ENCODE measurements around the gene VAV2.
"Not testable (repeated sequence)": the region's sequence is repeated elsewhere in the genome, so short reads cannot be mapped to it uniquely, and the experiment has no call there.

VAV2 gene

DNA sequence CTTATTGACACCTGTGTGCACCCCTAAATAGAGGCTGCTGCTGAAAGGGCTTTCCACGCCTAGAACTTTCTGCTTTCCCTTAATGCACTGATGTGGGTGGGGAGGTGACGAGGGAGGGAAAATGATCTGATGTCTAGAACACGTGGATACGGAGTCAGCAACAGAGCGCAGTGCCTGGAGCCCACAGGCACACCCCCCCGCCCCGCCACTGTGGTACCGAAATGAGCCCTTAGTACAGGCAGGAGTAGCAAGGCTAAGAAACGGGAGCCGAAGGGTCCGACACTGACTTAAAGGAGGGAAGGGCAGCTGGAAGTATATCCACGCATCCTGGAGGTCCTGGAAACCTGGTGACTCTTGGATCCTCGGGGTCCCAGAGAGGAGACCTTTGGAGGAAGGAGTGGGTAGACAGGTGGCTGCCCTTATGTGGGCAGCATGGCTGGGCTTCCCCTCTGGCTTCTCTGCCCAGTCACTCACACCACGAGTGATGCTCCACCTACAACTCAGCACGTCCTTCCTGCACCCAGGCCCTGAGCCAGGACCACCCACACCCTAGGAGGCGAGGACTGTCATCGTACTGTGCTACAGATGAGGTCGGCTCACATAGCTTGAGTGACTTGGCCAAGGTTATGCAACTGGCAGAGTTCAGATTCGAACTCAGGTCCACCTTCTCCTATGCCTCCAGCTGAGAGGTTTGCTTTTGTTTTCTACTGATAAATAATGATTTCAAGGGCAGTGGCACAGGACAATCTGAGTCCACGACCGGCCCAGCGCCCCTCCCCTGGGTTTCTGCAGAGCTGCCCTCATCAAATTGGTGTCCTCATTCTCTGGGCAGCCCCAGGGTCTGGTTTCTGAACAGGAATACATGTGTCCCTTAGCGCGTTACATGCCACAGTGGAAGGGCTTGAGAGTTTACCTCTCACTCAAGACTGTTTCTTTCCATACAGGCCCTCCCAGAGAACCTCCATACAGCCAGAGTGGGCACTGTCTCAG, 4.7 kb upstream of the VAV2 start:
- no peak for DNase-seq (ENCODE audit: low spot score)

DNA sequence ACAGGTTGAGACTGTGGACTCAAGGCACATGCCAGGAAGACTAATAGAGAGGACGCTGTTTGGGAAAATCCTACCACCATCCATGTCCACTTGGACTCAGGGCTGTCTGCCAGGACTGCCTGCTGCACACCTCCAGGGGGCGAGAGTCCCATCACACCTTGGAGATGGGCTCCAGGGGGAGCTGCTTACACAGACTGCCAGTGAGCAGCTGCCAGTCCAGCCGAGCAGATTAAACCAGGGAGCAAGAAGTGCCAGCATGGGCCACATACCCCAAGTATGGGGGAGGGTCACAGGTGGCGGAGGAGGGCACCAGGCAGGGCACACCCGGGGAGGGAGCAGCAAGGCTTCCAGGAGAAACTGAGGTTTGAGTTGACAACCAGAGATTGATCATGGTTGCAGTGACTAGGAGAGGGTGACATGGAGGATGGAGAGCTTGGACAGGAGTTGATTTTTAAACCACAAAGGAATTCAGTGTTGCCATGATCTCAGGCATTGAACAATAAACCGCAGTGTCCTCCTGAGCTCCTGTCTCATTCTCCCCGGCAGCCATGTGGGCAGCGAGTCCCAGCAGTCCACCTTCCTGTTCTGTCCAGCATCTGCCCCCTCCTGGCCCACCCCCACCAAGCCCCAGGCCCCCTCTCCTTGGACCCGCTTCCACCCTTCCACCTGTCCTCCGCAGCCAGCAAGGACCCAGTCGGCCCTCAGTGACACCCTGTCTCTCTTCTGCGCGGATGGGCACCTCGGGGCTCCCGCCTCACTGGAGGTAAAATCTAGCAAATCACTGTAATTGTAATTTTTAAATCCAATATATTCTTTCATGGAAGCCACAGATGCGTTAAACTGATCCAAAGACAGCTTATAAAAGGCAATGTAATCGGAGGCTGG, 3.1 kb upstream of the VAV2 start:
- DNase-seq (ENCODE audit: low spot score) = no peak

GRCh38 chr9:133994353-133995011, 2.4 kb upstream of the VAV2 start:
- DNase-seq (ENCODE audit: low spot score) = peak; percentile 91

GRCh38 chr9:133993635-133994253, 1.6 kb upstream of the VAV2 start:
- DNase-seq (ENCODE audit: low spot score) = no peak

- peak; percentile 96 for DNase-seq (ENCODE audit: low spot score)
These were observed 883 bp upstream of the VAV2 start for GRCh38 chr9:133992780-133993634.

GRCh38 chr9:133991214-133991921, 756 bp downstream of the VAV2 start:
- peak; percentile 65 for DNase-seq (ENCODE audit: low spot score)

- DNase-seq (ENCODE audit: low spot score) = peak; percentile 85
These were observed 1.5 kb downstream of the VAV2 start for GRCh38 chr9:133990366-133991213.

- no peak for DNase-seq (ENCODE audit: low spot score)
These were observed 2.3 kb downstream of the VAV2 start for GRCh38 chr9:133989625-133990365.

DNA sequence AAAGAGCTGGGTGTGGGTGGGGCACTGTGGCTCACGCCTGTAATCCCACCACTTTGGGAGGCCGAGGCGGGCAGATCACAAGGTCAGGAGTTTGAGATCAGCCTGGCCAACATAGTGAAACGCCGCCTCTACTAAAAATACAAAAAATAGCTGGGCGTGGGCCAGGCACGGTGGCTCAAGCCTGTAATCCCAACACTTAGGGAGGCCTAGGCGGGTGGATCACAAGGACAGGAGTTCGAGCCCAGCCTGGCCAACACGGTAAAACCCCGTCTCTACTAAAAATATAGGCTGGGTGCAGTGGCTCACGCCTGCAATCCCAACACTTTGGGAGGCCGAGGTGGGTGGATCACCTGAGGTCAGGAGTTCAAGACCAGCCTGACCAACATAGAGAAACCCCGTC, 3.4 kb downstream of the VAV2 start:
- not testable (repeated sequence) for DNase-seq (ENCODE audit: low spot score)

GRCh38 chr9:133987946-133988665, 4.0 kb downstream of the VAV2 start:
- no peak for DNase-seq (ENCODE audit: low spot score)

GRCh38 chr9:133987446-133987788, 4.7 kb downstream of the VAV2 start:
- no peak for DNase-seq (ENCODE audit: low spot score)

DNA sequence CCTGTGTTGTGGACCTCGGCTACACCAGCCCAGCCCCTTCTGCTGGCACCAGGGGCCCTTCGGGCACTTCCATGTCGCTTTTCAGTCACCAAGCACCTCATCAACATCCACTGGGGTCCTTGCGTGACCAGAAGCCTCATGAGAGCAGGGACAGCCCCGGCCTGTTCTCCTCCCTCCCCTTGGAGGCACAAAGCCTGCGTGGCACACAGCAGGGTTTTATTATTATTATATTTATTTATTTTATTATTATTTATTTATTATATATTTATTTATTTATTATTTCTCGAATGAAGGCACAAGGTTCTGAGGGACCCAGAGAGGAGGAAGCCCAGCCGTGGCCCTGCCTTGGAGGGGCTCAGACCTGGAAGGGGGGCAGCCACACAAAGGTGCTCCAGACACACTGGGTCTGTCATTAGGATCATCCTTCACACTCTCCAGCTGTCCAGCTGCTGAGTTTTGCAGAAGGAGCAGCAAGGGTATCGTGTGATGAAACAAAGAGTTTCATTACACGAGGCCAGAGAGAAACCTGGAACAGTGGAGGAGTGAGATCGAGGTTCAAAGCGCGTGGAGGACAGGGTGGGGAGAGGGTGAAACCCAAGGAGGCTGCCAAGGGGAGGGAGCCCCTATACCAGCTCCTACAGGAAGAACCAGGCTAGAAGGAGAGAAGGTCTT, 5.2 kb downstream of the VAV2 start:
- no peak for DNase-seq (ENCODE audit: low spot score)

DNA sequence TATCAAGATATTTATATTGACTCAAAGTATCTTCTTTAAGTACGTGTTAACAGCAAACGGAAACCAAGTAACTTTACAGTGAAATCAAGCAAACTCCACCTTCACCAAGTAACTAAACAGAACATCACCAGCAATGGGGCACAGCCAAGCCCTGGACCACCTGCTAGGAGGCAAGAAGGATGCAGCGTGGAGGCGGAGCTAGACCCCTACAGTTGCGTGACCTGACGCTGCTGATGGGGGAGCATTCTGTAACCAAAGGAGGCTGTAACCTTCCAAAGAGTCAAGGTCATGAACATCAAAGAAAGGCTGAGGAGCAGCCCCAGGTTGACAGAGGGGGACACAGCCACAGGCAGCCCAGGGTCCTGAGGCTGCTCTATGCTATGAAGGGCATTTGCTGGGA, 6.1 kb downstream of the VAV2 start:
- no peak for DNase-seq (ENCODE audit: low spot score)

DNA sequence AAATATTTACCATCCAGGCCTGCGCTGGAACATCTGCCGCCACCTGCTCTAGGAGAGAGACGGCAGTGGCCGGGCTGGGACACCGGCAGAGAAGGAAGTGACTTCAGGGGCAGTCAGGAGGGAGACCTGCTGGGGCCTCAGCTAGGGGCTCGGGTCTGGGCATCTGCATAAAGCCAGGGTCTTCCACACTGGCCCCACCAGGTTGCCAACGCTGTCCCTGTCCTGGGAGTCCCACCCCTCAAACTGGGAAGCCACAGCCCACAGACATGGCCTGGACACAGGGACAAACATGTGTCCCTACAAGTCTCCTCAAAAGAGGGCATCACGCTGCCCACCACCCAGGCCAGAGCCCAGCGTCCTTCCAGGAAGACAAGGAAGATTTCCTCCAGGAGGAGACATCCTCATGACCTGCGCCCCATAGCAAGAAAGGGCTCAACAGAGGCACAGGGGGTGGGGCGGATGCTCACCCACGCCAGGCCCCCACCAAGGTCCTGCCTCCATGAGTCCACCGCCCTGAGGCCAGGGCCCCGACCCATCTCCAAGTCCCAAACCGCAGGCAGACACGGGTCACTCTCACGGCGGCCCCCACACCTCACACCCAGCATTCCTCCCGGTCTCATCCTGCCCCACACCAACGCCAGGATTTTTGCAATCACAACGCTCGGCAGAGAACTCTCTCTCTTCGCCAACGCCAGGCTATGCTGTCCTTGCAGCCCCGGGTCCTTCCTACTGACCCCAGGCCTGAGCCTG, 9.0 kb downstream of the VAV2 start:
- DNase-seq (ENCODE audit: low spot score) = no peak

- no peak for DNase-seq (ENCODE audit: low spot score)
These were observed 10.0 kb downstream of the VAV2 start for GRCh38 chr9:133981958-133982681.

- no peak for DNase-seq (ENCODE audit: low spot score)
These were observed 10.6 kb downstream of the VAV2 start for GRCh38 chr9:133981589-133981957.
